ENCODE measurements around the gene REPIN1.

REPIN1 gene

DNA sequence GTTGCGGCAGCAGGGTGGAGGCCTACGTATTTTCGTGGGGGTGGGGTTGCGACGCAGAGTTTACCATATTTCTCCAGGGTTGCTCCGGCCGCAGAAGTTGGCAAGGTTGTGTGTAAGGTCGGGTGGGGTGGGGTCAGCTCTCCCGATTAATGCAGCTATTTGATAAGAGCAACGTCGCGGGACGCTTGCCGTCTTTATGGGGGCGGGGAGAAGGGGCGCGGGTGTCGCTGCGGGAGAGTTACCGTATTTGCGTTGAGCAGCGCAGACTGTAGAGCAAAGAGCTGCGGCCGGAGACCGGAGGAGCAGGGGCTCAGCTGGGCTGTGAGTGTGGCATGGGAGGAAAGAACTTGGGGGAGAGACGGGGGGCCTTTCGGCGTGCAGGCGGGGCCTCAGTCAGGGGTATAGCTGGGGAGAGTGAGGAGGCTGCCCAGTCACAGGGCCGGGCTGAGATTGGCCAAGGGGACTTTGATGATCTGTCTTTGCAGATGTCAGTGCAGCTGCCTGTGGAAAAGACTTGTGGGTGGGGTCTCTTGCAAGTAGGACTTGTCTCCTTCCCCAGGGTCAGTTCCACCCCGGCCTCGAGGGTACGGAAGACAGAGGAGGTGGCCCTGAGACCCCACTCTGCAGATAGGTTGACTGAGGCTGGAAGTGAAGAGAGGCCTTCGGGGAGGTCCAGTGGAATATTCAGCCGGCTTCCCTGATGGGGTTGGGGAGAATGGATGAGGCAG lies 37.1 kb downstream of the REPIN1 start:
- peak overlapping the region; percentile 75 for H3K4me3 ChIP-seq (replicated peaks; ENCODE audit: low read depth, low read length)
- TF ChIP-seq, protein P1, sequence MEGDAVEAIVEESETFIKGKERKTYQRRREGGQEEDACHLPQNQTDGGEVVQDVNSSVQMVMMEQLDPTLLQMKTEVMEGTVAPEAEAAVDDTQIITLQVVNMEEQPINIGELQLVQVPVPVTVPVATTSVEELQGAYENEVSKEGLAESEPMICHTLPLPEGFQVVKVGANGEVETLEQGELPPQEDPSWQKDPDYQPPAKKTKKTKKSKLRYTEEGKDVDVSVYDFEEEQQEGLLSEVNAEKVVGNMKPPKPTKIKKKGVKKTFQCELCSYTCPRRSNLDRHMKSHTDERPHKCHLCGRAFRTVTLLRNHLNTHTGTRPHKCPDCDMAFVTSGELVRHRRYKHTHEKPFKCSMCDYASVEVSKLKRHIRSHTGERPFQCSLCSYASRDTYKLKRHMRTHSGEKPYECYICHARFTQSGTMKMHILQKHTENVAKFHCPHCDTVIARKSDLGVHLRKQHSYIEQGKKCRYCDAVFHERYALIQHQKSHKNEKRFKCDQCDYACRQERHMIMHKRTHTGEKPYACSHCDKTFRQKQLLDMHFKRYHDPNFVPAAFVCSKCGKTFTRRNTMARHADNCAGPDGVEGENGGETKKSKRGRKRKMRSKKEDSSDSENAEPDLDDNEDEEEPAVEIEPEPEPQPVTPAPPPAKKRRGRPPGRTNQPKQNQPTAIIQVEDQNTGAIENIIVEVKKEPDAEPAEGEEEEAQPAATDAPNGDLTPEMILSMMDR (IDR thresholded peaks at IDR 0.05; ENCODE audit: low read length, missing control alignments), result no peak
- no peak for DNase-seq (ENCODE audit: low read depth)

DNA sequence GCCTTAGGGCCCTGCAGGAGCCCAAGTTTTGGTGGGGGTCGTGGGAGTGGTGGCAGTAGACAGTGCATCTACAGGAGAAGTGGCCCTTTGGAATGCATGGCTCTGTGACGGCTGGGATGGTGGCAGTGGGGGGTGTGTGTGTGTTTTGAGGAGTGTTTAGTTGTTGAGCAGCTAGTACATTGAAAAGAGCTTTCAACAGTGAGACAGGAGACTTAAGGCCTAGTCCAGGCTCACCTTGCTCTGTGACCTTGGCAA lies 37.6 kb downstream of the REPIN1 start:
- H3K4me3 ChIP-seq (replicated peaks; ENCODE audit: low read depth, low read length), result peak overlapping the region; percentile 75
- DNase-seq (ENCODE audit: low read depth), result no peak
- TF ChIP-seq, protein P1 (IDR thresholded peaks at IDR 0.05; ENCODE audit: low read length, missing control alignments), result no peak

GRCh38 chr7:150406567-150407421 lies 38.2 kb downstream of the REPIN1 start:
- DNase-seq (ENCODE audit: low read depth), result no peak
- H3K4me3 ChIP-seq (replicated peaks; ENCODE audit: low read depth, low read length), result peak overlapping the region; percentile 75
- TF ChIP-seq, protein P1 (IDR thresholded peaks at IDR 0.05; ENCODE audit: low read length, missing control alignments), result no peak

GRCh38 chr7:150407588-150408392 lies 39.2 kb downstream of the REPIN1 start:
- TF ChIP-seq, protein P1 (IDR thresholded peaks at IDR 0.05; ENCODE audit: low read length, missing control alignments), result no peak
- no peak overlapping the region for H3K4me3 ChIP-seq (replicated peaks; ENCODE audit: low read depth, low read length)
- no peak for DNase-seq (ENCODE audit: low read depth)

- no peak for DNase-seq (ENCODE audit: low read depth)
- TF ChIP-seq, protein P1 (IDR thresholded peaks at IDR 0.05; ENCODE audit: low read length, missing control alignments), result no peak
- no peak overlapping the region for H3K4me3 ChIP-seq (replicated peaks; ENCODE audit: low read depth, low read length)
Measured at GRCh38 chr7:150408393-150409299, 40.0 kb downstream of the REPIN1 start.

Measured in fibroblast of pulmonary artery (primary cell).